ENCODE measurements around the gene TP53I3.

DNA sequence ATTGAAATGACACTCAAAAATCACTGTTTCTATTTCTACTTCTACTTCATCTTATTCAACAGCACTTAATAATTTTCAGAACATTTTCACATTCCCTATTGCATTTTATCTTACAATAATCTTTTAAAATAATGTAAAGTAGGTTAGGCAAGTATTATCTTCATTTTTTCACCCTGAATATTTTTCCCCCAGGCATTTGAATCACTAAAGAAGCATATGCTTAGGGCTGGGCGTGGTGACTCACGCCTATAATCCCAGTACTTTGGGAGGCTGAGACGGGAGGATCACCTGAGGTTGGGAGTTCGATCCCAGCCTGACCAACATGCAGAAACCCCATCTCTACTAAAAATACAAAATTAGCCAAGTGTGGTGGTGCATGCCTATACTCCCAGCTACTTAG, 44.1 kb downstream of the TP53I3 start:
- TF ChIP-seq, protein P1, sequence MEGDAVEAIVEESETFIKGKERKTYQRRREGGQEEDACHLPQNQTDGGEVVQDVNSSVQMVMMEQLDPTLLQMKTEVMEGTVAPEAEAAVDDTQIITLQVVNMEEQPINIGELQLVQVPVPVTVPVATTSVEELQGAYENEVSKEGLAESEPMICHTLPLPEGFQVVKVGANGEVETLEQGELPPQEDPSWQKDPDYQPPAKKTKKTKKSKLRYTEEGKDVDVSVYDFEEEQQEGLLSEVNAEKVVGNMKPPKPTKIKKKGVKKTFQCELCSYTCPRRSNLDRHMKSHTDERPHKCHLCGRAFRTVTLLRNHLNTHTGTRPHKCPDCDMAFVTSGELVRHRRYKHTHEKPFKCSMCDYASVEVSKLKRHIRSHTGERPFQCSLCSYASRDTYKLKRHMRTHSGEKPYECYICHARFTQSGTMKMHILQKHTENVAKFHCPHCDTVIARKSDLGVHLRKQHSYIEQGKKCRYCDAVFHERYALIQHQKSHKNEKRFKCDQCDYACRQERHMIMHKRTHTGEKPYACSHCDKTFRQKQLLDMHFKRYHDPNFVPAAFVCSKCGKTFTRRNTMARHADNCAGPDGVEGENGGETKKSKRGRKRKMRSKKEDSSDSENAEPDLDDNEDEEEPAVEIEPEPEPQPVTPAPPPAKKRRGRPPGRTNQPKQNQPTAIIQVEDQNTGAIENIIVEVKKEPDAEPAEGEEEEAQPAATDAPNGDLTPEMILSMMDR (IDR thresholded peaks at IDR 0.05 in 4 of 5, conservative IDR thresholded peaks at IDR 0.05 in 1 of 5) = no peak
- TF ChIP-seq POLR2A (IDR thresholded peaks at IDR 0.05) = no peak
